ENCODE measurements around the gene CD163L1. TPM values are rescaled to one million over a fixed set of nuclear protein-coding genes. Genes with fewer than 3 reads are reported as not detected.
A peak's percentile ranks its signal among the peaks of the same experiment; 100 is the strongest.
"Not testable (repeated sequence)": the region's sequence is repeated elsewhere in the genome, so short reads cannot be mapped to it uniquely, and the experiment has no call there.

CD163L1 gene
- 4.2 and 10.4 TPM in 2 replicates for total RNA-seq (2014; rRNA removed; shearing (Covaris generic); ENCODE audit: low replicate concordance)

DNA sequence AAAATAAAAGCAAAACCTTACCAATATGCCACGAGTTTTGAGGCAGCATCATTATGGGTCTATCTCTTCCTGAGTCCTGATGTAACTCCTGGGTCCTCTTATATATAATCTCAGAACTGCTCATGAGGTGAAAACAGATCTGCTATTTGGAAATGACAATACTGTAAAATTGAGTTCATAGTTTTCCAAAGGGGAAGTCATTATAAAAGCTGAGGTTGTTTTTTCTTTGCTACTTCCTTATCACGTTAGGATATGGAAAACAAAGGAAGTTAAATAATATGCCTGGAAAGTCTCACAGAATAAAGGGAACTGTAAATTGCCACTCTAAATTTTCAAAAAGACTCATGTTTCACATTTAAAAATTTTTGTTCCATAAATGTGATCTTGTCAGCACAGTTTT lies at the start of gene CD163L1:
Gene CD163L1 (minus strand): TSS at position 78 of the 400 bp plus-strand sequence. CDS start 26 bp downstream, at position 52.
- DNase-seq (ENCODE audit: low read depth), result no peak
- in situ Hi-C loops (cut with HindIII; ENCODE audit: low pct_unique_long_range_greater_than_20kb, low sequenced_read_pairs), result no loop called here

DNA sequence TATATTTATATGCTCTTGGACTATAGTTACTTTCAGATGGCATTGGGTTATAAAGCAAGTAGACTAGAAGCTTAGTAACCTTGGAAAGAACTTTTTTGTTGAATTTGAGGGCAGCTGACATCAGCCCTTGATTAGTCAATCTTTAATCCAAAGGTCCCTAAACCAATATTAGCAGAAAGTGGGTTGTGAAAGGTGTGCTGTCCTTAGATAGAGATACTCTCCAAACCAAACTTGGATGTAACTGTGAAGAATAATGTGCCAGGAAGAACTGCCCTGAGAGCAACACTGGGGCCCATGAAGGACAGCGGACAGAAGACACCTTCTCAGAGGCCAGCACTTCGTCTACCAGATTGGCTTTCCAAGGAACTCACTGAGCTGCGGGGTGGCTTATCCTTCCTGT lies 49.1 kb upstream of the CD163L1 start:
- DNase-seq (ENCODE audit: low read depth), result no peak
- in situ Hi-C loops (cut with HindIII; ENCODE audit: low pct_unique_long_range_greater_than_20kb, low sequenced_read_pairs), result no loop called here

DNA sequence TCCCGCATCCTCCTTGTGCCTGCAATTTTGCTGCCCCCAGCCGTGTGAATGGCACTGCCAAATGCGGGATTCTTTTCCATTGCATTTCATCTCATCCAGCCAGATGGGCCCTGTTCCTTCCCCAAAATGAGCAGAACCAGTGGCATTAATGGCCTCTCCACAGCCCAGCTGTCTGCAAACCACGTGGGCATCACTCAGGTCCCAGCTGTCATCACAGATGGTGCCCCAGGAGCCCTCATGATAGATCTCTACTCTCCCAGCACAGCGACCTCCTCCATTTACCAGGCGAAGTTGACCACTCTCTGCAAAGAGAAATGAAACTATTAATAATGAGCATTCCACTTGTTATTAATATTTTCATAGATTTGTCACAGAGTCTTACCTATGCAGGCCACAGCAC lies 42.6 kb upstream of the CD163L1 start:
- in situ Hi-C loops (cut with HindIII; ENCODE audit: low pct_unique_long_range_greater_than_20kb, low sequenced_read_pairs), result no loop called here

DNA sequence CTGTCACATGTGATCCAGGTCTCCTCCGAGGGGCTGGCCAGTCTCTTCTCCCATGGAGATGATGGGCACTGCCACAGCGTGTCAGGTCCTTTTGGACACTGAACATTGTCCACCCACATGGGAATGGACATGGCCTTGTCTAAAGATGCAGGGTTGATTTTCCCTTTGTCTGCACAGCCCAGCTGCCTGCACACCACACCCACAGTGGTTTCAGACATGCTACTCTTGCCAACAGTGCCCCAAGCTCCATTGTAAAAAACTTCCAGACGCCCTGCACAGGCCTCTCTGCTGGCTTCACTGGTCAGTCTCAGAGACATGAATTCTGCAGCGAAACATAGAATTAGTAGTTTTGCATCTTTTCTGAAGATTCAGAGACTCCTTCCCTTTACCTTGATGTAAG lies 41.1 kb upstream of the CD163L1 start:
- in situ Hi-C loops (cut with HindIII; ENCODE audit: low pct_unique_long_range_greater_than_20kb, low sequenced_read_pairs), result no loop called here
- DNase-seq (ENCODE audit: low read depth), result no peak

More for the DNA sequence above, 42.6 kb upstream of the CD163L1 start:
- no peak for DNase-seq (ENCODE audit: low read depth)

DNA sequence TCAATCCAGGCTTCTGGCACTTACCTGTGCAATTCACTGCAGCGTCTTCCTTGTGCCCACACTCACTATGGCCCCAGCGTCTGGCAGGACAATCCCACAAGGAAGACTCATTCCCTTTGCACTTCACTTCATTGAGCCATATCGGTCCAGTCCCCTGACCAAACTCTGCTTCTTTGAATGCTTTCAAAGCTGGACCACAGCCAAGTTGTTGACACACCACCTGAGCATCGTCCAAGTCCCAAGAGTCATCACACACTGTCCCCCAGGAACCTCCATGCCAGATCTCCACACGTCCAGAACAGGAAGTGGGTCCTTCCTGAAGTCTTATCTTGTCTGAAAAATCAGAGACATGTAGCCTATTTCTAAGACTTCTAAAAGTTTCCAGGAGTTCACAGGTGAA lies 39.4 kb upstream of the CD163L1 start:
- in situ Hi-C loops (cut with HindIII; ENCODE audit: low pct_unique_long_range_greater_than_20kb, low sequenced_read_pairs), result no loop called here
- DNase-seq (ENCODE audit: low read depth), result no peak

DNA sequence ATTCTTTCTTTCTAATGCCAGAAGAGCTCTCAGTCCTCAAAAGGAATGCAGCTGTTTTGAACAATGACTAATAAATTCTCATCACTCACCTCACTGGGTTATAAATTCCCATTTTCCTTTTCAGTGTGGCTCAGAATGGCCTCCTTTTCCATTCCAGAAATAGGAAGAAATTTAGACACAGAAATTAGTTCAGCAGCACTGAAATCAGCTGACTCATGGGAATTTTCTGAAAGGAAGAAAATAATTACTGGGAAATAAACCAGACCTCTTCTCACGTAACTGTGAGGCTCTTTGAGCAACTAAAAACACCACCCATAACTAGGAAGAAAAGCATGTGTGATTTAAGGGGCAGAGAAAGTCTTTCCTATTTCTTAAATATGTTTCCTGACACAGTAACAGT lies 35.8 kb upstream of the CD163L1 start:
- no peak for DNase-seq (ENCODE audit: low read depth)
- in situ Hi-C loops (cut with HindIII; ENCODE audit: low pct_unique_long_range_greater_than_20kb, low sequenced_read_pairs), result no loop called here

DNA sequence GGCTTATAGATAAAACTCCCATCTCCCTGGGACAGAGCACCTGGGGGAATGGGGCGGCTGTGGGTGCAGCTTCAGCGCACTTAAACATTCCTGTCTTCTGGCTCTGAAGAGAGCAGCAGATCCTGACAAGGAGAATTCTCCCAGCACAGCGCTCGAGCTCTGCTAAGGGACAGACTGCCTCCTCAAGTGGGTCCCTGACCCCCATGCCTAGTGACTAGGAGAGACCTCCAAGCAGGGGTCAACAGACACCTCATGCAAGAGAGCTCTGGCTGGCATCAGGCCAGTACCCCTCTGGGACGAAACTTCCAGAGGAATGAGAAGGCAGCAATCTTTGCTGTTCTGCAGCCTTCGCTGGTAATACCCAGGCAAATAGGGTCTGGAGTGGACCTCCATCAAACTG lies 28.1 kb upstream of the CD163L1 start:
- in situ Hi-C loops (cut with HindIII; ENCODE audit: low pct_unique_long_range_greater_than_20kb, low sequenced_read_pairs), result no loop called here

DNA sequence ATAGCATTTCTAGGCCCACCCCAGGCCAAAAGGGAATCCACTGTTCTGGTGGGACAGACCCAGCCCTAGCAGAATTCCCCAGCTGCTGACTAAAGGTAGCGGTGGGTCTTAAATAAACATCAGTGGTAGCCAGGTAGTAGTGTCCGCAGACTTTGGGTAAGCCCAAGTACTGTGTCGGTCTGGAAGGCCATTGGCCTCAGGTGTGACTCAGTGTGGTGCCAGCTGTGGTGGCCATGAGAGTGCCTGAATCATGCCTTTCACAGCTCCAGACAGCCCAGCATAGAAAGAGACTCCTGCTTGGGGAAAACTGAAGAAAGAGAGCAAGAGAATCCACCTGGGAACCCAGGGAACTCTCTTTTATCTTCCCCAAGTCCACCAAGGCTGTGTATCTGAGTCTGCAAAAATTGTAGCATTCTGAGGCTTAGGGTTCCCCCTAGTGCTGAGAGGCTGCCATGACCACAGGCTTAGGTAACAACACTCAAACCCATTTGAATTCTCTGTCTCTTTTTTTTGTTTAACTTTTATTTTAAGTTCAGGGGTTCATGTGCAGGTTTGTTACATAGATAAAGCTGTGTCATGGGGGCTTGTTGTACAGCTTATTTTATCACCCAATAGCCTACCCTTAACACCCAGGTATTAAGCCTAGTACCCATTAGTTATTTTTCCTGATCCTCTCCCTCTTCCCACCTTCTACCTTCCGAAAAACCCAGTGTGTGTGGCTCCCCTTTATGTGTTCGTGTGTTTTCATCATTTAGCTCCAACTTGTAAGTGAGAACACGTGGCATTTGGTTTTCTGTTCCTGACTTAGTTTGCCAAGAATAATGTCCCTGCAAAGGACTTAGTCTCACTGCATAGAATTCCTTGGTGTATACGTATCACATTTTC lies 16.7 kb upstream of the CD163L1 start:
- in situ Hi-C loops (cut with HindIII; ENCODE audit: low pct_unique_long_range_greater_than_20kb, low sequenced_read_pairs), result no loop called here
- peak; percentile 36 for DNase-seq (ENCODE audit: low read depth)

More for the DNA sequence above, 28.1 kb upstream of the CD163L1 start:
- no peak for DNase-seq (ENCODE audit: low read depth)

DNA sequence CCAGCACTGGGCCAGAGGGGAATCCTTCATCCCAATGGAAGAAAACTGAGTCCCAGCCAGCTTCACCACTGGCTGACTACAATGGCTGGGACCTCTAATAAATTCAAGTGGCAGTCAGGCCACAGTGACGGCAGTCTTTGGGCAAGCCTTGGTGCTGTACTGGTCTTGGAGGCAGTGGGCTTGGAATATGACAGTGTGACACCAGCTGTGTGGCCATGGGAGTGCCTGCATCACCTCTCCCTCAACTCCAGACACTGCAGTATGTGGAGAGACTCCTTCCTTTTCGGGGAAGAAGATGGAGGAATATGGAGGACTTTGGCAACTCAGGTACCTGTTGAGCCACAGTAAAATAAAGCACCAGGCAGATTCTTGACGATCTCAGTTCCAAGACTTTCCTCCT lies 16.0 kb upstream of the CD163L1 start:
- no peak for DNase-seq (ENCODE audit: low read depth)
- in situ Hi-C loops (cut with HindIII; ENCODE audit: low pct_unique_long_range_greater_than_20kb, low sequenced_read_pairs), result no loop called here

DNA sequence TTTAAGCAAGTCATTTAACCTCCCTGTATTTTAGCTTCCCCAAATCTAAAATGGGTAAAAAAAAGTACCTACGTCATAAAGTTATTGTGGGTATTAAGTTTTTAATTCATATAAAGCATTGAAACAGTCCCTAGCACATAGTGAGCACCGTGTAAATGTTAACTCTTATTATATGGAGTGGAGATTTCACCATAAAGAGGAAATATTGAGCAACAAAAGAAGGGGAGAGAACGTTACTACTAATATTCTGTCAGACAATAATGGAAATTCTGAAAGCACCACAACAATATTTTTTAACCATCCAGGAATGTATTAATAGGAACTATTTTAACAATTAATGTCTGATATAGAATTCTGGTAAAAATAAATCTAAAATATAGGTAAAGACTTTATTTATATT lies 7.8 kb upstream of the CD163L1 start:
- in situ Hi-C loops (cut with HindIII; ENCODE audit: low pct_unique_long_range_greater_than_20kb, low sequenced_read_pairs), result no loop called here

DNA sequence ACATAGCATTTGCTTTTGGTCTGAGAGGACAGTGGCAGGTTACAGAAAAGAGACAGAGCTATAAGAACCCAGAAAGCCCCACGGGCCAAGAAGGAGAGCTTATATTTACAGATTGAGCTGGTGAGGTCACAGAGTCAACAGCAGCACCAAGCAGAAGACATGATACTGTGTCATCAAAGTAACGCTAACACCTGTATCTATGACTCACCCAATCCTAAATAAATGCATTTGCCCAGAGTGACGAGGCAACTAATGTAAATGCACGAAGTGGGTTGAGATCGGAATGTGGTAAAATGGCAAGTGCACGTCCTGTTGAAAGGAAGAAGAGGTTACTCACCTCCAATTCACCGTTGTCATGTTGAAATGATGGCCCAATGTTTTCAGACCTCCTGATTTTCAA lies 6.7 kb upstream of the CD163L1 start:
- in situ Hi-C loops (cut with HindIII; ENCODE audit: low pct_unique_long_range_greater_than_20kb, low sequenced_read_pairs), result no loop called here
- DNase-seq (ENCODE audit: low read depth), result no peak

More for the DNA sequence above, 7.8 kb upstream of the CD163L1 start:
- no peak for DNase-seq (ENCODE audit: low read depth)

DNA sequence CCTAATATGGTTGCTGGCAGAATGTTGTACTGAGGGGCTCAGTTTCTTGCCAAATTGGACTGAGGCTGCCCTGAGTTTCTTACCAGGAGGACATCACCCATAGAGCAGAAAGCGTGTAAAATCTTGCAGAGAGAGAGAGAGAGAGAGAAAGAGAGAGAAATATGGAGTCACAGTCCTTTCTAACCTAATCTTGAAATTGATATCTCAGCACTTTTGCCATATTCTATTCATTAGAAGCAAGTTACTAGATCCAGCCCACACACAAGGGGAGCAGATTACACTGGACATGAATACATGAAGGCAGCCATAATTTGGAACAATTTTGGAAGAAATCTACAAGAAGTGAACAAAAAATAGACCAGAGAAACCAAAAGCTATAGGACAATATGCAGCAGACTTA lies 4.1 kb upstream of the CD163L1 start:
- in situ Hi-C loops (cut with HindIII; ENCODE audit: low pct_unique_long_range_greater_than_20kb, low sequenced_read_pairs), result no loop called here
- no peak for DNase-seq (ENCODE audit: low read depth)

DNA sequence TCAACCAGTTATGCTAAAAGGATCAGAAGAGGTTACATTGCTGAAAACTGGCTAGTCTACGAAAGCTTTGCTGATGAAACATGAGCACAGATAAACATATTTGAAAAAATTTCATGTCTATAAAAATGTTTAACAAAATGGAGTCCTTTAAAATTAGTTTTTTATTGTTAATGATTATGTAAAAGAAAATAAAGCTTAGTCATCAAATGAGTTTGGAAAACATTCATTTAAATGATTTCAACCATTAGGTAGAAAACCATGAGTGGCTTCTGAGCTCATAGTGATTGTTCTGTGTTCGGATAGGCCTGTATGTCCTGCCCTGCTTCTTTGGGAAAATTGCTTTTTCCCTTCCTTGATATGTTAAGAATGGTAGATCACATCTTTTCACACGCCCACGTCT lies 584 bp upstream of the CD163L1 start:
- DNase-seq (ENCODE audit: low read depth), result no peak
- in situ Hi-C loops (cut with HindIII; ENCODE audit: low pct_unique_long_range_greater_than_20kb, low sequenced_read_pairs), result no loop called here

DNA sequence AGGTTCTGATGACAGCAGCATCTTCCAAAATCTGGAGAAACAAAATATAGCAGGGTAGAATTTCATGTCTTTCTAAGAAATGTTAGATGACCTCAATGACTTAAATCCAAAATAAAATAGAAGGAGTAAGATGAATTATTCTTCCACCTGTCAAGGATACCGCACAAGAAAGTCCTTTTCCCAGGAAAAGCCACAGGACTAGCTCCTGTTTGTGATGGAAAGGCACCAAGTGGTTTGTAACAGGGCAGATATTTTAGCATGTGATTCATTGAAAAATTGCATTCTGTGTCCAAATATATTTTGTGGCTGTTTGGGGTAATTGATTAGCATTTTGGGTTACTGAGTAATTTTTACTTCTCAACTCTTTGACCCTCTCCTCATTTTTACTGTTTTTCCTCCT lies 2.7 kb downstream of the CD163L1 start:
- in situ Hi-C loops (cut with HindIII; ENCODE audit: low pct_unique_long_range_greater_than_20kb, low sequenced_read_pairs), result no loop called here
- DNase-seq (ENCODE audit: low read depth), result no peak

DNA sequence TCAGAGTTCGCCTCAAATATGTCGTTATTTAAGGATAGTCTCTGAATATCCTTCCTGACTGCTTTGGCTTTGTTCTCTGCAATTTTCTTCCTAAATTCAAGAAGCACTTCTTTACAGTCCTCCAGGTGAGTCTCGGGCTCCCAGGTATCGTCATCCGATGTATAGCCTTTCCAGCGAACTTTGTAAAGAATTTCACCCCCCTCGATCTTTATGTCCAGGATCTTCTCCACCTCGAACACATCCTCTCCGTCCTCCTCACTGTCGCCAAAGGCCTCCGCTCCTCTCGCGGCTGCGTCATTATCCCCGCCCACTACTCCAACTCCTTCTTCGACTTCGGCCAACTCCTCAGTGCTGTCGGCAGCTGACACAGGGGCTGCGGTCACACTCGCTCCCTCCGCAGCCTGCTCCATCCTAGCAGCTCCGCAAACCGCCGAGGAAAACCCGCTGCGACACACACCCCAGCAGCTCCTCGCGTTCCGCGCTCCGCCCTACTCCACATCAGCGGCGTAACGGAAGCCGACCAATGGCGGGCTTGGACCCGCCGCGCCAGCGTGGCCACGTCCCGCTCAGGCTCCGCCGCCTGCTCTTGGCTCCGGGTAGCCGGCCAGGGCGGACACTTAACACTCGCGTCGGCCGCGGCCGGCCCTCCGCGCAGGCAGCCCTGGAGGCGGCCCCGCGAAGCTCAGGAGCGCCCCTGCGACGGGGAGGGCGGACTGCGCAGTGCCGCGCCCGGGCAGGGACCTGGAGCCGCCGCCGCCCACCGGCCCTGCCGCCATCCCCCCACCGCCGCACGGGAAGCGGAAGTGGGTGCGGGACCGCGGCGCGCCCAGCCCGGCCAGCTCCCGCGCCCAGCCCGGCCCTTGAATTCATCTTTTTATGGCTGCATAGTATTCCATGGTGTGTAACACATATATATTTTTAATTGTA lies 4.1 kb downstream of the CD163L1 start:
- in situ Hi-C loops (cut with HindIII; ENCODE audit: low pct_unique_long_range_greater_than_20kb, low sequenced_read_pairs), result no loop called here
- DNase-seq (ENCODE audit: low read depth), result peak; percentile 66

DNA sequence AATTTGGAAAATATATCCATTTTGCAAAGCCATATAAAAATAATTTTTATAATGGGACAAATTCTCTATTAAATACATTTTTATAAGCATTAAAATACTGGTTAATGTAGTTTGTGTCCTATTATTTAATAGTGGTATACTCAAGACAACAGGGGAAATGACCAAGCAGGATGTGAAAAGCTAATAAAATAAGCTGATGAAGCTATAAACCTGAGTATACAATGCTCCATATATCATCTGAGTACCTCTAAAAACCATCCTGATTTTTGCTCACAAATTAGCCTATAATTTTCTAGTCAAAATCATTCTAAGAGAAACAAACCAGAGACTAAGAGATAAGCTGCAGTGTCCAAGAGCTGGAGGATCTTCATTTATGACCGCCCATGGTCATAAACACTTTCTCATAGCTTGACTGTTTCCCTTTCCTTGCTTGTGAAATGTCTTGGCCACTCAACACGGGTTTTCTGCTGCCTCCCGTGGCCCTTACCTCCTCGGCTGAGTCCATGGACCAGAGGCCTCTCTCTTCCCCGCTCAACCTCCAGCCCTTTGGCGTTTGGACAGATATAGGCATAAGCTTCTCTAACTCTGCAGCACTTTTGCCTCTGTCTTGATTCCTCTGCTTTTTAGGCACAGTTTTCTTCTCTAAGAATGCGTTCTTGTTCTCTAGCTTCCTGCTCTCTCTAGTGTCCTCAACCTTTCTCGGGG lies 5.5 kb downstream of the CD163L1 start:
- DNase-seq (ENCODE audit: low read depth); in situ Hi-C loops (cut with HindIII; ENCODE audit: low pct_unique_long_range_greater_than_20kb, low sequenced_read_pairs): not testable (repeated sequence)

DNA sequence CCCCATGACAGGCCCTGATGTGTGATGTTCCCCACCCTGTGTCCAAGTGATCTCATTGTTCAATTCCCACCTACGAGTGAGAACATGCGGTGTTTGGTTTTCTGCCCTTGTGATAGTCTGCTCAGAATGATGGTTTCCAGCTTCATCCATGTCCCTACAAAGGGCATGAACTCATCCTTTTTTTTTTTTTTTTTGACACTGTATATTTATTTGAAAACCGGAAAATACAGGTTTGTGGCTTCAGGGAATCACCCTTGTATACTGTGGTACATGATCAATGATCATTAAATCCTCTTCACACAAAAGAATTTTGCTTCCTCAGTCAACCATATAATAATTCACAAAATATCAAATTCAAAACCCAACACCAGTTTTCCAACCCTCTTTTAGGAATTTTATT lies 6.5 kb downstream of the CD163L1 start:
- DNase-seq (ENCODE audit: low read depth); in situ Hi-C loops (cut with HindIII; ENCODE audit: low pct_unique_long_range_greater_than_20kb, low sequenced_read_pairs): not testable (repeated sequence)

DNA sequence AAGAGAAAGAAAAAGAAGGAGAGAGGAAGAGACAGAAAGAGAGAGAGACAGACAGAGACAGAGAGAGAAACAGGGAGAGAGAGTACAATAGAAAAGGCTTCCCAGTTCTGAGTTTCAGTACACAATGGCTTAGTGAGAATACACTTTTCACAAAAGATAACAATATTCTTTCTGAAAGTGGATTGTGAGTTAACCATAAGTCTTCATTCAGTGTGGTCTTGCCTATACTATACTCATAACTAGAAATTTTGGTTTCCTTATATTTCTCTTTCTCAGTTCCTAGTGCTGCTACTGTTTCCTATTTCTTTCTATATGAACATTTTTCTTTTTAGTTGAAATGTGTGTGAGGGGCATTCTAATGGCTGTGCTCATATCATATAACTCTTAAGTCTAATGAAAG lies 9.3 kb downstream of the CD163L1 start:
- in situ Hi-C loops (cut with HindIII; ENCODE audit: low pct_unique_long_range_greater_than_20kb, low sequenced_read_pairs), result no loop called here
- no peak for DNase-seq (ENCODE audit: low read depth)
